Uterus (tissue), 2 donors: ENCODE measurements around the gene CLSTN2.

Experiments
- CTCF ChIP-seq, 4 experiments: fragments of 200-600 bp in 2 of 4; fragments of 450-650 bp in 2 of 4; sonication (generic) in 2 of 4; IDR thresholded peaks; one replicate each; pipeline ENCODE4 v1.5.1; 2016 to 2019; ENCODE audit warnings: antibody characterized with exemption in 4 of 4, mild to moderate bottlenecking in 2 of 4, moderate library complexity in 1 of 4
- POLR2A ChIP-seq, 2 donors: fragments of 450-650 bp; IDR thresholded peaks; one replicate each; pipeline ENCODE4 v1.6.1; 2016; ENCODE audit warnings: antibody characterized with exemption in 2 of 2, mild to moderate bottlenecking in 1 of 2, moderate library complexity in 1 of 2

DNA sequence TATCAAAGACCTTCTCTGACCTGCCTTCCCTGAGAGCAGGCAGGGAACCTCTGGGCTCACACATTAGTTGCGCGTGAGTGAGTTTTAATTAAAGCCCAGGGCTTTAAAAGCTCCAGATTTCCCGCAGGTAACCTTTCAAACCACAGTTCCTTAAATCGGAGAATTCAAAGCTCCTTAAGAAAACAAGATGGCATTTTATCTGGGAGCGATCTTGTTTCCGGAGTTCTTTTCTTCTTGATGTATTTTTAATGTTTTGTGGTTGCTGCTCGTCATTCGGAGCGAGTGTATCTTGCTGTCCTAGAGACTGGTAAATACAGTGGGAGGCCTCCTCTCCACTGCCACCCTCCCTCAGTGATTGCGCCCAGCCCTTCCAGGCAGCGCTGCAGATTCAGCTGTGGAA, 284.3 kb downstream of the CLSTN2 start:
- TF ChIP-seq CTCF (IDR thresholded peaks at IDR 0.05) (no peak), POLR2A (IDR thresholded peaks at IDR 0.05) (no peak)
